ENCODE measurements around the gene ERCC6L2. TPM values are rescaled to one million over a fixed set of nuclear protein-coding genes. Genes with fewer than 3 reads are reported as not detected.

Gene ERCC6L2
- total and polyA plus RNA-seq, 10 of the 15 experiments (the other 5 are each of a cell fraction or from before 2014, with no cell fraction given), result 8.1 to 45.0 (median 22.6) TPM

DNA sequence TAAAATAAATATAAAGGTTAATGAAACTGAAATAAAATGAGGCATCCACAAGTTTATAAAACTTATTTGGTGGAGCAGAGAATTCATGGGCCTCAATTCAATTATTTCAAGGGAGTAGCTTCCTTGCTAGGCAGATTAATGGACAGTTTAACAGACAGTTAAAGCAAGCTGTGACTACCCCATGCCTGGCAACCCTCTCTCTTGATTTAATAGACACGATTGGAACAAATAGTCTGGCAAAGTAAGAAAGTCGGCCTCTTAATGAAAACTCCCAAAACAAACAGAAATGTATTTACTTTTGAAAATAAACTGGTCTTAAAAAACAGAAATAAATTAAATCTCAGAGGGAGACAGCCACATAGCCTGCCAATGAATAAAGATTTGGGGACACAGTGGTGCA, 40.1 kb upstream of the ERCC6L2 start (continued):
- TF ChIP-seq, protein P1, sequence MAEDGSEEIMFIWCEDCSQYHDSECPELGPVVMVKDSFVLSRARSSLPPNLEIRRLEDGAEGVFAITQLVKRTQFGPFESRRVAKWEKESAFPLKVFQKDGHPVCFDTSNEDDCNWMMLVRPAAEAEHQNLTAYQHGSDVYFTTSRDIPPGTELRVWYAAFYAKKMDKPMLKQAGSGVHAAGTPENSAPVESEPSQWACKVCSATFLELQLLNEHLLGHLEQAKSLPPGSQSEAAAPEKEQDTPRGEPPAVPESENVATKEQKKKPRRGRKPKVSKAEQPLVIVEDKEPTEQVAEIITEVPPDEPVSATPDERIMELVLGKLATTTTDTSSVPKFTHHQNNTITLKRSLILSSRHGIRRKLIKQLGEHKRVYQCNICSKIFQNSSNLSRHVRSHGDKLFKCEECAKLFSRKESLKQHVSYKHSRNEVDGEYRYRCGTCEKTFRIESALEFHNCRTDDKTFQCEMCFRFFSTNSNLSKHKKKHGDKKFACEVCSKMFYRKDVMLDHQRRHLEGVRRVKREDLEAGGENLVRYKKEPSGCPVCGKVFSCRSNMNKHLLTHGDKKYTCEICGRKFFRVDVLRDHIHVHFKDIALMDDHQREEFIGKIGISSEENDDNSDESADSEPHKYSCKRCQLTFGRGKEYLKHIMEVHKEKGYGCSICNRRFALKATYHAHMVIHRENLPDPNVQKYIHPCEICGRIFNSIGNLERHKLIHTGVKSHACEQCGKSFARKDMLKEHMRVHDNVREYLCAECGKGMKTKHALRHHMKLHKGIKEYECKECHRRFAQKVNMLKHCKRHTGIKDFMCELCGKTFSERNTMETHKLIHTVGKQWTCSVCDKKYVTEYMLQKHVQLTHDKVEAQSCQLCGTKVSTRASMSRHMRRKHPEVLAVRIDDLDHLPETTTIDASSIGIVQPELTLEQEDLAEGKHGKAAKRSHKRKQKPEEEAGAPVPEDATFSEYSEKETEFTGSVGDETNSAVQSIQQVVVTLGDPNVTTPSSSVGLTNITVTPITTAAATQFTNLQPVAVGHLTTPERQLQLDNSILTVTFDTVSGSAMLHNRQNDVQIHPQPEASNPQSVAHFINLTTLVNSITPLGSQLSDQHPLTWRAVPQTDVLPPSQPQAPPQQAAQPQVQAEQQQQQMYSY (CRISPR knock-in tag; IDR thresholded peaks at IDR 0.05), result no peak
- no peak for TF ChIP-seq POLR2AphosphoS5 (IDR thresholded peaks at IDR 0.05; ENCODE audit: low read length)

GRCh38 chr9:95836072-95836471, 39.4 kb upstream of the ERCC6L2 start:
- no peaks in the 10 kb centered on the region for H3K4me1 ChIP-seq (ENCODE audit: control insufficient read depth, insufficient read depth, low read length)
- no peak for ATAC-seq
- peaks cover 0 to 1% of the 10 kb centered on the region in 2 experiments; a peak in 2 of 4 replicates for H3K27me3 ChIP-seq (replicated peaks in 1 of 2; ENCODE audit: control insufficient read depth in 2 of 2, insufficient read depth in 2 of 2, low read length in 1 of 2)
- no peak overlapping the region for H3K4me2 ChIP-seq (ENCODE audit: control insufficient read depth, insufficient read depth)
- no peak for DNase-seq (ENCODE audit: low read depth, low spot score)
- intact Hi-C loops (cut with micrococcal nuclease; ENCODE audit: unreplicated experiment), result no loop called here
- H3K36me3 ChIP-seq (ENCODE audit: control insufficient read depth in 2 of 2, insufficient read depth in 2 of 2, low read length in 1 of 2), result no peaks in the 10 kb centered on the region
- ChIA-PET CTCF (no interaction called here), SMC1A (ENCODE audit: uncharacterized antibody, unreplicated experiment) (interaction anchor here (0.5 kb wide), 1 partner anchor 343 kb away, joined by 3 read pairs; no protein-coding TSS in a partner anchor), POLR2A (no interaction called here), RAD21 (ENCODE audit: unreplicated experiment) (no interaction called here)
- 100% methylated on average over 1 of the region's 1 CpG for WGBS (ENCODE audit: insufficient coverage, insufficient replicate concordance, low lambda C conversion rate, missing lambda C conversion rate)
- no peak overlapping the region for H2AFZ ChIP-seq (ENCODE audit: control insufficient read depth, low read depth, low read length)
- H4K20me1 ChIP-seq (ENCODE audit: control insufficient read depth, insufficient read depth), result no peaks in the 10 kb centered on the region
- no TSS peak for BruUV-seq (replicated peaks)
- in situ Hi-C loops (cut with MboI), result no loop called here
- no peak overlapping the region for H3K27ac ChIP-seq (ENCODE audit: control insufficient read depth, insufficient read depth)
- H3K79me2 ChIP-seq (ENCODE audit: control insufficient read depth, insufficient read depth, low read length), result no peaks in the 10 kb centered on the region
- FAIRE-seq, result no peak
- no peak overlapping the region for H3K9ac ChIP-seq (ENCODE audit: control insufficient read depth, insufficient read depth, low read length)
- H3K4me3 ChIP-seq, result no peak overlapping the region
- no peaks in the 10 kb centered on the region; the same call in 2 of the 3 replicates for H3K9me3 ChIP-seq (replicated peaks; ENCODE audit: control insufficient read depth, insufficient read depth, low read length)
- TF ChIP-seq, protein P1 (CRISPR knock-in tag; IDR thresholded peaks at IDR 0.05), result no peak
- no peak for TF ChIP-seq ZZZ3 (IDR thresholded peaks at IDR 0.05; ENCODE audit: control insufficient read depth, insufficient read length, low read depth)
- no peak for TF ChIP-seq SUPT20H (IDR thresholded peaks at IDR 0.05; ENCODE audit: borderline replicate concordance, control insufficient read depth, low read depth, low read length)
- no peak for TF ChIP-seq ZNF217 (IDR thresholded peaks at IDR 0.05)
- TF ChIP-seq TBL1XR1 (IDR thresholded peaks at IDR 0.05; ENCODE audit: low read depth, low read length), result no peak
- no peak for TF ChIP-seq MYB (IDR thresholded peaks at IDR 0.05; ENCODE audit: borderline replicate concordance, low read depth, low read length)
- TF ChIP-seq IKZF2 (IDR thresholded peaks at IDR 0.05), result no peak
- TF ChIP-seq PML (IDR thresholded peaks at IDR 0.05; ENCODE audit: low read length), result no peak
- no peak for TF ChIP-seq TCF7 (IDR thresholded peaks at IDR 0.05; ENCODE audit: borderline replicate concordance)
- no peak for TF ChIP-seq RAD51 (IDR thresholded peaks at IDR 0.05)
- TF ChIP-seq YBX1 (IDR thresholded peaks at IDR 0.05), result no peak
- TF ChIP-seq BACH1 (IDR thresholded peaks at IDR 0.05; ENCODE audit: borderline replicate concordance), result no peak
- TF ChIP-seq, protein P2, sequence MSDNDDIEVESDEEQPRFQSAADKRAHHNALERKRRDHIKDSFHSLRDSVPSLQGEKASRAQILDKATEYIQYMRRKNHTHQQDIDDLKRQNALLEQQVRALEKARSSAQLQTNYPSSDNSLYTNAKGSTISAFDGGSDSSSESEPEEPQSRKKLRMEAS (IDR thresholded peaks at IDR 0.05; ENCODE audit: low read depth, low read length), result no peak
- TF ChIP-seq RUNX3 (IDR thresholded peaks at IDR 0.05; ENCODE audit: low read length), result no peak

Data from GM12878 (cell line).